T-helper 22 cell (primary cell): Measurements from ENCODE around the gene GOLGA8S.
"Not testable (repeated sequence)": the region's sequence is repeated elsewhere in the genome, so short reads cannot be mapped to it uniquely, and the experiment has no call there.

Source experiments
- DNase-seq: peaks from one replicate; pipeline ENCODE4 v3.0.0-alpha.2; 2020; ENCODE audit warnings: low read depth

GOLGA8S gene

DNA sequence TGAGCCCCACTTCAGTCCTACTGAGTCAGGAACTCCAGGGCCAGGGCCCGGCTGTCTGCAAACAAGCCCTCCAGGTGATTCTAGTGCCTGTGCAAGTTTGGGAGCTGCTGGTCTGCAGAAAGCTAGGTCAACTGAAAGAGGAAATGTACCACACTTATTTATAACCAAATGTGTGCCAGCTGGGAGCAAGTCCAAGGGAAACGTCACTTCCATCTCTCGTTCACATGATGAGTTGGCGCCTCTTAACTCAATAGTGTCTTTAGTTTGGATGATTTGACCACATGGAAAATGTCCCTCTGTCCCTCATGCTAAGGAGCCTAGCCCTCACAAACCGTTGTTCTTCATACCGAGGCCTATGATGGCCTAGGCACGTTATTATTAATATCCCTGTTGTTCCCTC, 43.2 kb downstream of the GOLGA8S start:
- no peak for DNase-seq

DNA sequence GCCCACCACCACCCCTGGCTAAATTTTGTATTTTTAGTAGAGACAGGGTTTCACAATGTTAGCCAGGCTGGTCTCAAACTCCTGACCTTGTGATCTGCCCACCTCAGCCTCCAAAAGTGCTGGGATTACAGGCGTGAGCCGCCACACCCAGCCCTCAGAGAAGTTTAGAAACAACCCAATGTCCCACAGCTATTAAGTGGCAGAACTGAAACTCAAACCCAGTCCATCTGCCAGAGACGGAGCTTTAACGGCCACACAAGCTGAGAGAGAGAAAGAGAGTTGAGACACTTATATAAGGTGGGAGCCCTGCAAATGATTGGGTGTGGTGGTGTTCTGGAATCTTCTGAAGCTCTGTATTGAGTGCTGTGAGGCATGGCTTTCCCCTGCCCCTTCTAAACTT, 43.8 kb downstream of the GOLGA8S start:
- not testable (repeated sequence) for DNase-seq

DNA sequence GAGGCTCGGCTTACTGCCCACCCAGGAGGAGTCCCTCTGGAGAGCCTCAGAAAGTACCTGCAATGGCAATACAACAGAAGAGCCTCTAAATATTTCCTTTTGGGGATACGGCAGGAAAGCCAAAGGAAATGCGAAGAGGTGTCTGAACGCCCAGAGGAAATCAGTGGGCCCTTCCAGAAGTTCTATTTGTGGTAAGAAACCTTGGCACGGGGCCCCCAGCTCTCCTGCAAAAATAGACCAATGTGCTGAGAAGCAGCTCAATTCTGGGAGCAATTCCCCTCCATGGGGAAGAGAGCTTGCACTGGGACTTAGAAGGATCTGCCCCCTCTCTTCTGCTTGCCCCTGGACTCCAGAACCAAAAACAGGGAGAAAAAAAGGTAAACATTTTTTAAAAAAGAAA, 44.7 kb downstream of the GOLGA8S start:
- not testable (repeated sequence) for DNase-seq

DNA sequence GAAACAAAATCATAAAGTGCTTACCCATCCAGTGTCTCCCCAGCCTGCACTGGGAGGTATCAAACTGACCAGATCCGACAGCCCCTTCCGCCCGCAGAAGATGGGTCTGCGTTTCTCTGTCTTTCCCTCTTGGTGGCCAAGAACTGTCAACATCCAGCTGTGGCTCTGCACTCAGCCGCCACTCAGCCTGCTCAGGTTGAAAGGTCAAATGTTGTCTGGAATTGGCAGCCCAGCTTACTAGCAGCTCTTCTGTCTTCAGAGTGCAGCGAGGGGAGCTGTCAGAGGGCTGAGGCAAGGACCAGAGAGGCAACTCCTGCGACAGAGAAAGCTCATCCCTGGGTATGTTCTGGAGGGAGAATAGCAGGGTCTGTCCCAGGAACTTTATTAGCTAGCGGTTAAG, 47.1 kb downstream of the GOLGA8S start:
- DNase-seq = no peak

DNA sequence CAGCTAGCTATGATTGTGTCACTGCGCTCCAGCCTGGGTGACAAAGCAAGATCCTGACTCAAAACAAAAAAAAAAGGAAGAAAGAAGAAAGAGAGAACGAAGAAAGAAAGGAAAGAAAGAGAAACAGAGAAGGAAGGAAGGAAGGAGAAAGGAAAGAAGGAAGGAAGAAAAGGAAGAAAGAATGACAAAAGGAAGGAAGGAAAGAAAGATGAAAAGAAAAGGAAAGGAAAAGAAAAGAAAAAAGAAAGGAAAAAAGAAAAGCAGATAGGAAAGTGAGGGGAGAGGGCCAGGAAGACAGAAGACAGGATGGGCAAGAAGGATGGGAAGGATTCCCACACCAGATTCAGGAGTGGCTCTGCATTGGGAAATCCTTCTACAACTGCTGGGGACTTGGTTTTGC, 47.6 kb downstream of the GOLGA8S start:
- no peak for DNase-seq

DNA sequence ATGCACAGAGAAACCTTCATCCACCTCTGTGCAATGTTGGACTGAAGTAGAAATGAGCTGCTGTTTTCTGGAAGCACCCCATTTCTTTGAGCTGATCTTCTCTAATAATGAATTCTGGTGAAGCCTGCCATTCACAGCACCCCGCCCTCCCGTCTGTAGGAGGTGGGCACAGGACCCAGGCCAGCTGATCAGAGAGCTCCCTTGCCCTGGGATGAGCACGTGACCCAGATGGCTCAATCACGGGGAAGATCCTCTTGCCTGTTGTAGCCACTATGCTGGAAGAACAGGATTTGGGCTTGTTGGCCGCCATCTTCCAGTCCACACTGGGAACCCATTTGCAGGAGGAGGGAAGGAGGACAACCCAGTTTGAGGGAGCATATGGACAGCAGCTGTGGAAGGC, 48.0 kb downstream of the GOLGA8S start:
- DNase-seq = no peak

DNA sequence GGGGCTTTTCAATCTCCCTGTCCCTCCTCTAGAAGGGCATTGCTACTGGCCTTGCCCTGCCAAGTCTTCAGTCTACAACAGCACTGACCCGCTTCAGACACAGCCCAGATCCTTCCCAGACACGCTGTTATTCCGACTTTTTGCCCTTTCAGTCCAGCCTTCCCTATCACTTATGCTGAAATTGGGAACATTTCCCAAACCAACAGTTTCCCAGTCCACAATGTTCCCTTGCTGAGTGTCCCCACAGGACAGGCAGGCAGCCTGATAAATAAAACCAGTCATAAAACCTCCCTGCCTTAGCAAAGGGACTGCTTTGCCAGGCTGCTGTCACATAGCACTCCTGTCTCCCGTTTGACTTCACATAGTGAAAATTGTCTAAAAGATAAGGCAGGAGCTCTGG, 49.0 kb downstream of the GOLGA8S start:
- no peak for DNase-seq

DNA sequence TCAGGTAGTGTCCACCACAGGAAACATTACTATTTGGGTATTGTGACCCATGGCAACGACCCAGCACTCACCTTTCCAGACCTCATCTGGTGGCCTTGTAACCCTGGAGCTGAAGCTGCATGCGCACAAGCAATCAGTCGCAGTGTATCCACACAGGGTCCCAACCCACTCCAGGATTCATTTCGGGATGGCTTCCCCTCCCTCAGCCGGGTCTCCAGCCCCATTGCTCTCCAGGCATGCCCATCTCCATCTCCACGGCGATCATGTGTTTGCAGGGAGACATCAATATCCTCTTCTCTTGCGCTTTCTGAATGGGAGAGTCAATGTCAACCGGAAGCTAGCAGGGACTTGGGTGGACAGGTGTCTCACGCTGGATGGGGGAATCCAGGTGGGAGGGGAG, 57.3 kb downstream of the GOLGA8S start:
- DNase-seq = no peak

DNA sequence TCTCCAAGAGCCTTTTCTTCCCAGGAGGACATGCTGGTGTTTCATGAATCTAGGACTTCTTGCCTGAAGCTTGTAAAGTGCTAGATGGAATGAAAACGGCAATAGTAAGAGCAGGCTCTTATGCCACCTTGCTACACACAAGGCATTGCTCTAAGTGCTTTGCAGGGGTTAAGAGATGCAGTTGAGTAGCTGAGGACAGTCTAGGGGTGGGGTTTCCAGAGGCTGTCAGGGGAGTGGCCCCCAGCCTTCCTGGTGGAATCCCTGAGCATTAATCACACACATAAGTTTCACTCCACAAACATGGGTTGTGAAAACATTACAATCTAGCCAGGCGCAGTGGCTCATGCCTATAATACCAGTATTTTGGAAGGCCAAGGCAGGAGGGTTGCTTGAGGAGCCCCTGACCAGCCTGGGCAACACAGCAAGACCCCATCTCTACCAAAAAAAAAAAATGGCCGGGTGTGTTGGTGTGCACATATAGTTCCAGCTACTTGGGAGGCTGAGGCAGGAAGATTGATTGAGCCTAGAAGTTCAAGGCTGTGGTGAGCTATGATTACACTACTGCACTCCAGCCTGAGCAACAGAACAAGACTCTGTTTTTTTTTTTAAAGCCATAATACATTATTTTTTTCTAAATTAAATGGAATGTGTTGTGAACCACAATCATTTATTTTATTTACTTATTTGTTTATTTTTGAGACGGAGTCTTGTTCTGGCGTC, 58.5 kb downstream of the GOLGA8S start:
- DNase-seq = not testable (repeated sequence)
